Measurements from ENCODE around the gene PPP1R26. TPM values are rescaled to one million over a fixed set of nuclear protein-coding genes. Genes with fewer than 3 reads are reported as not detected.
A peak's percentile ranks its signal among the peaks of the same experiment; 100 is the strongest.
"Not testable (repeated sequence)": the region's sequence is repeated elsewhere in the genome, so short reads cannot be mapped to it uniquely, and the experiment has no call there.

Gene PPP1R26
- total RNA-seq, 1 experiment from 2014 or later = 46.9 TPM

DNA sequence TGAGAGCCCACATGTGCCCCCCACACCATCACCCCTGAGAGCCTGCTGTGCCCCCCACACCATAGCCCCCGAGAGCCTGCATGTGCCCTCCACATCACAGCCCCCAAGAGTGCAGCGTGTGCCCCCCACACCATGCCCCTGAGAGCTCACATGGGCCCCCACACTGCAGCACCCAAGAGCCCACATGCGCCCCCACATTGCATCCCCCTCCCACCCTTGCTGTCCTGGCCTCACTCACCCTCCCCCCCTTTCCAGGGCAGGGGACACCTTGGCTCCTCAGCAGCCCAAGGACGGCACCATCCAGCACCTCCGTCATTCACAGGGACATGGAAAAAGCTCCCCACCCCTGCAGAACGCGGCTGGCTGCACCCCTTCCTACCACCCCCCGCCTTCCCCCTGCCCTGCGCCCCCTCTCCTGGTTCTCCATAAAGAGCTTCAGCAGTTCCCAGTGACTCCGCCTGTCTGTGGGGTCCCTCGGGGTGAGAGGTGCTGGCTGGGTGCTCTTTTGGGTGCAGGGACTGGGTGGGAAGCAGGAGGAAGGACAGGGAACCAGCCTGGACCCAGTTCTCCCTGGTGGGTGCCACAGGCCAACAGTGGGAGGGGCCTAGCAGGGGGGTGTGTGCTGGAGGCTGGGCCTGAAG is 46.6 kb downstream of the PPP1R26 start:
- Histone ChIP-seq H3F3A (ENCODE audit: insufficient read depth, low read depth) (no peaks in the 10 kb centered on the region), H2AFZ (no peak overlapping the region), H3K36me3 (ENCODE audit: low read depth) (no peaks in the 10 kb centered on the region), H3K4me1 (replicated peaks; ENCODE audit: insufficient read depth) (no peaks in the 10 kb centered on the region), H3K27ac (no peak overlapping the region), H3K79me2 (ENCODE audit: low read depth) (no peaks in the 10 kb centered on the region), H3K27me3 (ENCODE audit: insufficient read depth, low read depth) (peaks cover 55% of the 10 kb centered on the region), H3K4me2 (no peak overlapping the region), H3K9me3 (ENCODE audit: insufficient read depth, low read depth) (no peaks in the 10 kb centered on the region), H4K20me1 (ENCODE audit: insufficient read depth) (no peaks in the 10 kb centered on the region), H3K4me3 (no peak overlapping the region), H3K9me2 (ENCODE audit: insufficient read depth) (no peaks in the 10 kb centered on the region)
- CTCF ChIA-PET = interaction anchor here (0.7 kb wide), 1 partner anchor 271 kb away, joined by 12 read pairs; no protein-coding TSS in a partner anchor
- POLR2A ChIA-PET (ENCODE audit: unreplicated experiment) = interaction anchor here (0.7 kb wide), 1 partner anchor 15 kb away, joined by 3 read pairs; no protein-coding TSS in a partner anchor
- peak in 1 of 2 experiments; percentile 10 for DNase-seq
- no TSS peak for BruUV-seq (replicated peaks)
- TF ChIP-seq EZH2 (IDR thresholded peaks at IDR 0.05; ENCODE audit: low read depth) = no peak
- TF ChIP-seq, protein P1, sequence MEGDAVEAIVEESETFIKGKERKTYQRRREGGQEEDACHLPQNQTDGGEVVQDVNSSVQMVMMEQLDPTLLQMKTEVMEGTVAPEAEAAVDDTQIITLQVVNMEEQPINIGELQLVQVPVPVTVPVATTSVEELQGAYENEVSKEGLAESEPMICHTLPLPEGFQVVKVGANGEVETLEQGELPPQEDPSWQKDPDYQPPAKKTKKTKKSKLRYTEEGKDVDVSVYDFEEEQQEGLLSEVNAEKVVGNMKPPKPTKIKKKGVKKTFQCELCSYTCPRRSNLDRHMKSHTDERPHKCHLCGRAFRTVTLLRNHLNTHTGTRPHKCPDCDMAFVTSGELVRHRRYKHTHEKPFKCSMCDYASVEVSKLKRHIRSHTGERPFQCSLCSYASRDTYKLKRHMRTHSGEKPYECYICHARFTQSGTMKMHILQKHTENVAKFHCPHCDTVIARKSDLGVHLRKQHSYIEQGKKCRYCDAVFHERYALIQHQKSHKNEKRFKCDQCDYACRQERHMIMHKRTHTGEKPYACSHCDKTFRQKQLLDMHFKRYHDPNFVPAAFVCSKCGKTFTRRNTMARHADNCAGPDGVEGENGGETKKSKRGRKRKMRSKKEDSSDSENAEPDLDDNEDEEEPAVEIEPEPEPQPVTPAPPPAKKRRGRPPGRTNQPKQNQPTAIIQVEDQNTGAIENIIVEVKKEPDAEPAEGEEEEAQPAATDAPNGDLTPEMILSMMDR (conservative IDR thresholded peaks at IDR 0.05) = no peak
- intact Hi-C loops (cut with micrococcal nuclease; ENCODE audit: unreplicated experiment) = no loop called here

DNA sequence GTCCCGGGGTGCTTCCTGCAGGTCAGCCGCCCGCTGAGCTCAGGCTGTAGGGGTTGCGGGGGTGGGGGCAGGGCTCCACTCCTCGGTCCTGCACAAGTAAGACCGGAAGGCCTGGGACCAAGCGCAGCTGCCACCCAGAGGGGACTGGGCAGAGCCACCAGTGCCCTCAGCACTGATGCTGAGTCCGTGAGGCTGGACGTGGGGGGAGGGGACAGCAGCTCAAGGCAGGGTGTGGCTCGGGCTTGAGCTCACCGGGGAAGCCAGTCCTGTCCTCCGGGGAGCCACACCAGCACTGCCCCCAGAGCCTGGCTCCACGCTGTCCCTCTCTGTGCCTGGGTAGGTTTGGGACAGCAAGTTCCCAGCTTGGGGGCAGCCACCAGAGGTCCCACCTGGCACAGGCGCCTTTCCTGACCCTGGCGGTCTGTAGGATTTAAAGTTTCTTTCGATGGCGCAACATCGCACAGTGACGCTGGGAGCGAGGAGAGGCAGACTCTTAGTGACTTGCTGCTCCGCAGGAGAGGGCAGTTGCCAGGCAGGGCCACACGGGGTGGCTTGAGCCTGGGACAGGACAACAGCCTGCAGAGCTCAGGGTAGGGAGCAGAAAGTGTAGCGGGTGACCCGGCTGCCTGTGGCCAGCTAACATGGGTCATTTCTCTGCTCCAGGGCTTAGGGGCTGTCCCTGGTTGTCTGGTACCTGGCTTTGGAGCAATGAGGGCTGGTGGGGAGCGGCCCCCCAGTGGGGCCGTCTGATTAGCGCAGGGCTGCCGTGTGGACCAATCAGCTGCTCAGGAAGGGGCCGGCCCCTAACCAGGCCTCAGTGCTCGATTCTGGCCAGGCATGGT is 47.4 kb downstream of the PPP1R26 start:
- intact Hi-C loops (cut with micrococcal nuclease; ENCODE audit: unreplicated experiment) = no loop called here
- no TSS peak for BruUV-seq (replicated peaks)
- Histone ChIP-seq H3F3A (ENCODE audit: insufficient read depth, low read depth) (no peaks in the 10 kb centered on the region), H3K9me3 (ENCODE audit: insufficient read depth, low read depth) (no peaks in the 10 kb centered on the region), H3K4me3 (no peak overlapping the region), H3K27ac (no peak overlapping the region), H3K27me3 (ENCODE audit: insufficient read depth, low read depth) (peaks cover 61% of the 10 kb centered on the region), H3K9me2 (ENCODE audit: insufficient read depth) (no peaks in the 10 kb centered on the region), H2AFZ (no peak overlapping the region), H3K36me3 (ENCODE audit: low read depth) (no peaks in the 10 kb centered on the region), H4K20me1 (ENCODE audit: insufficient read depth) (no peaks in the 10 kb centered on the region), H3K4me2 (no peak overlapping the region), H3K4me1 (replicated peaks; ENCODE audit: insufficient read depth) (no peaks in the 10 kb centered on the region), H3K79me2 (ENCODE audit: low read depth) (no peaks in the 10 kb centered on the region)
- CTCF ChIA-PET = interaction anchor here (0.7 kb wide), 1 partner anchor 270 kb away, joined by 12 read pairs; no protein-coding TSS in a partner anchor
- POLR2A ChIA-PET (ENCODE audit: unreplicated experiment) = interaction anchor here (0.7 kb wide), 1 partner anchor 16 kb away, joined by 3 read pairs; no protein-coding TSS in a partner anchor
- no peak for DNase-seq
- TF ChIP-seq EZH2 (IDR thresholded peaks at IDR 0.05; ENCODE audit: low read depth) = no peak
- TF ChIP-seq, protein P1 (conservative IDR thresholded peaks at IDR 0.05) = no peak

DNA sequence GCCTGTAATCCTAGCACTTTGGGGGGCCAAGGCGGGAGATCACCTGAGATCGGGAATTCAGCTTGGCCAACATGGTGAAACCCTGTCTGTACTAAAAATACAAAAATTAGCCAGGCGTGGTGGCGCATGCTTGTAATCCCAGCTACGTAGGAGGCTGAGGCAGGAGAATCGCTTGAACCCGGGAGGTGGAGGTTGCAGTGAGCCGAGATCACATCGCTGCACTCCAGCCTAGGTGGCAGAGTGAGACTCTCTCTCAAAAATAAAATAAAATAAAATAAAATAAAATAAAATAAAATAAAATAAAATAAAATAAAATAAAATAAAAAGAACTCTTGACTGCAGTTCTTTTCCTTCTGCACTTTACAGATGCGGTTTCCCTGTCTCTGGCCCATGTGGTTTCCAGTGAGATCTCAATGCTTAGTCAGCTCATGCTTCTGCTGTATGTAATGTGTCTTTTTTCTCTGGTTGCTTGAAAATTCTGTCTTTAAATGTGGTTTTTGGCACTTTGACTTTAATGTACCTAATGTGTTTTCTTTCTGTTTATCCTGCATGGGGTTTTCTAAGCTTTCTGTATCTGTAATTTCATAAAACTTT is 49.4 kb downstream of the PPP1R26 start:
- H3K9me3 ChIP-seq (ENCODE audit: insufficient read depth, low read depth); BruUV-seq (replicated peaks); H3F3A ChIP-seq (ENCODE audit: insufficient read depth, low read depth); H3K79me2 ChIP-seq (ENCODE audit: low read depth); H3K4me2 ChIP-seq; H3K9me2 ChIP-seq (ENCODE audit: insufficient read depth); H3K4me1 ChIP-seq (replicated peaks; ENCODE audit: insufficient read depth); H3K36me3 ChIP-seq (ENCODE audit: low read depth); H3K4me3 ChIP-seq; CTCF ChIA-PET; POLR2A ChIA-PET (ENCODE audit: unreplicated experiment); DNase-seq; H3K27ac ChIP-seq; intact Hi-C loops (cut with micrococcal nuclease; ENCODE audit: unreplicated experiment); H2AFZ ChIP-seq; H4K20me1 ChIP-seq (ENCODE audit: insufficient read depth): not testable (repeated sequence)
- peaks cover 66% of the 10 kb centered on the region for H3K27me3 ChIP-seq (ENCODE audit: insufficient read depth, low read depth)

Measured in PC-9 (cell line).